SU-DHL-6 (cell line): ENCODE measurements around the gene CHCHD1.

Source experiments
- H2AFZ ChIP-seq: fragments of 200-600 bp; sonication (generic); 2 replicates; pipeline ENCODE4 v1.6.1; 2014; ENCODE audit warnings: low read depth, mild to moderate bottlenecking, moderate library complexity, mixed read lengths, antibody characterized with exemption, low read length; ENCODE audit not compliant: severe bottlenecking
- H3F3A ChIP-seq: fragments of 200-600 bp; shearing (Covaris generic); 2 replicates; pipeline ENCODE4 v1.6.0; 2016; ENCODE audit warnings: antibody characterized with exemption, mild to moderate bottlenecking; ENCODE audit not compliant: insufficient read depth
- H3K27ac ChIP-seq: fragments of 200-600 bp; sonication (generic); 2 replicates; pipeline ENCODE4 v1.5.1; 2016; ENCODE audit warnings: low read depth, mild to moderate bottlenecking, low read length, moderate library complexity, mixed read lengths
- H3K27me3 ChIP-seq: fragments of 200-600 bp; sonication (generic), shearing (Covaris generic); 2 replicates; pipeline ENCODE4 v1.6.0; 2014; ENCODE audit warnings: mild to moderate bottlenecking, low read length
- H3K36me3 ChIP-seq: fragments of 200-600 bp; sonication (generic); 2 replicates; pipeline ENCODE4 v1.6.1; 2014; ENCODE audit warnings: mild to moderate bottlenecking, low read length, mixed read lengths
- H3K4me2 ChIP-seq: fragments of 300-600, 200-600 bp; shearing (Covaris generic), sonication (generic); 2 replicates; pipeline ENCODE4 v1.6.0; 2014; ENCODE audit warnings: low read length, low read depth, mild to moderate bottlenecking; ENCODE audit not compliant: poor library complexity, severe bottlenecking
- H3K4me3 ChIP-seq: fragments of 200-600 bp; sonication (generic); 2 replicates; pipeline ENCODE4 v1.5.1; 2014; ENCODE audit warnings: antibody characterized with exemption, low read length, mild to moderate bottlenecking, mixed read lengths; ENCODE audit not compliant: insufficient read depth, poor library complexity, severe bottlenecking
- H3K79me2 ChIP-seq: fragments of 200-600 bp; sonication (generic); 2 replicates; pipeline ENCODE4 v1.6.1; 2014; ENCODE audit warnings: mild to moderate bottlenecking, low read length, moderate library complexity; ENCODE audit not compliant: insufficient read depth
- H3K9ac ChIP-seq: fragments of 200-600 bp; sonication (generic); 2 replicates; pipeline ENCODE4 v1.7.0; 2014; ENCODE audit warnings: mild to moderate bottlenecking, low read length
- H3K9me2 ChIP-seq: fragments of 200-600 bp; sonication (generic); replicated peaks from 2 replicates; pipeline ENCODE4 v1.6.1; 2014; ENCODE audit warnings: low read length; ENCODE audit not compliant: insufficient read depth
- H3K9me3 ChIP-seq: fragments of 200-600 bp; sonication (generic); 2 replicates; pipeline ENCODE4 v1.6.1; 2014; ENCODE audit warnings: low read length, mixed read lengths; ENCODE audit not compliant: insufficient read depth
- H4K20me1 ChIP-seq: fragments of 200-600 bp; sonication (generic); 2 replicates; pipeline ENCODE4 v1.6.1; 2014; ENCODE audit warnings: low read depth, mild to moderate bottlenecking, antibody characterized with exemption, low read length, moderate library complexity, mixed read lengths
- EZH2phosphoT487 ChIP-seq: fragments of 200-600 bp; sonication (generic), shearing (Covaris generic); conservative IDR thresholded peaks from 2 replicates; pipeline ENCODE4 v1.6.1; 2018; ENCODE audit warnings: mild to moderate bottlenecking, antibody characterized with exemption, low read length, moderate library complexity, mixed read lengths
- TF ChIP-seq, protein P1 (sequence below): fragments of 200-600 bp; sonication (generic); IDR thresholded peaks from one replicate; pipeline ENCODE4 v1.5.1; 2017; ENCODE audit warnings: antibody characterized with exemption, mild to moderate bottlenecking, low read length, moderate library complexity; ENCODE audit not compliant: insufficient read depth, poor library complexity, severe bottlenecking

Gene CHCHD1

DNA sequence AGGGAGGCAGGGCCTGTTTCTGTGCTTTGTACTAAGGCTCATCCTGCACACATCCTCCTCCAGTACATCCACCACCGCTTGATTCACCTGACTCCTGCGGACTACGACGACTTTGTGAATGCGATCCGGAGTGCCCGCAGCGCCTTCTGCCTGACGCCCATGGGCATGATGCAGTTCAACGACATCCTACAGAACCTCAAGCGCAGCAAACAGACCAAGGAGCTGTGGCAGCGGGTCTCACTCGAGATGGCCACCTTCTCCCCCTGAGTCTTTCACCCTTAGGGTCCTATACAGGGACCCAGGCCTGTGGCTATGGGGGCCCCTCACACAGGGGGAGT is 19.4 kb downstream of the CHCHD1 start:
- no peak overlapping the region for H3K27ac ChIP-seq
- H3K9me2 ChIP-seq = no peaks in the 10 kb centered on the region
- no peaks in the 10 kb centered on the region for H3K27me3 ChIP-seq
- TF ChIP-seq, protein P1, sequence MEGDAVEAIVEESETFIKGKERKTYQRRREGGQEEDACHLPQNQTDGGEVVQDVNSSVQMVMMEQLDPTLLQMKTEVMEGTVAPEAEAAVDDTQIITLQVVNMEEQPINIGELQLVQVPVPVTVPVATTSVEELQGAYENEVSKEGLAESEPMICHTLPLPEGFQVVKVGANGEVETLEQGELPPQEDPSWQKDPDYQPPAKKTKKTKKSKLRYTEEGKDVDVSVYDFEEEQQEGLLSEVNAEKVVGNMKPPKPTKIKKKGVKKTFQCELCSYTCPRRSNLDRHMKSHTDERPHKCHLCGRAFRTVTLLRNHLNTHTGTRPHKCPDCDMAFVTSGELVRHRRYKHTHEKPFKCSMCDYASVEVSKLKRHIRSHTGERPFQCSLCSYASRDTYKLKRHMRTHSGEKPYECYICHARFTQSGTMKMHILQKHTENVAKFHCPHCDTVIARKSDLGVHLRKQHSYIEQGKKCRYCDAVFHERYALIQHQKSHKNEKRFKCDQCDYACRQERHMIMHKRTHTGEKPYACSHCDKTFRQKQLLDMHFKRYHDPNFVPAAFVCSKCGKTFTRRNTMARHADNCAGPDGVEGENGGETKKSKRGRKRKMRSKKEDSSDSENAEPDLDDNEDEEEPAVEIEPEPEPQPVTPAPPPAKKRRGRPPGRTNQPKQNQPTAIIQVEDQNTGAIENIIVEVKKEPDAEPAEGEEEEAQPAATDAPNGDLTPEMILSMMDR = no peak
- no peak for TF ChIP-seq EZH2phosphoT487
- H3K36me3 ChIP-seq = no peaks in the 10 kb centered on the region
- H3K4me3 ChIP-seq = no peak overlapping the region
- no peak overlapping the region for H2AFZ ChIP-seq
- no peaks in the 10 kb centered on the region for H3K79me2 ChIP-seq
- H3F3A ChIP-seq = no peaks in the 10 kb centered on the region
- H3K4me2 ChIP-seq = no peak overlapping the region
- no peak overlapping the region for H3K9ac ChIP-seq
- H4K20me1 ChIP-seq = no peaks in the 10 kb centered on the region
- no peaks in the 10 kb centered on the region for H3K9me3 ChIP-seq

DNA sequence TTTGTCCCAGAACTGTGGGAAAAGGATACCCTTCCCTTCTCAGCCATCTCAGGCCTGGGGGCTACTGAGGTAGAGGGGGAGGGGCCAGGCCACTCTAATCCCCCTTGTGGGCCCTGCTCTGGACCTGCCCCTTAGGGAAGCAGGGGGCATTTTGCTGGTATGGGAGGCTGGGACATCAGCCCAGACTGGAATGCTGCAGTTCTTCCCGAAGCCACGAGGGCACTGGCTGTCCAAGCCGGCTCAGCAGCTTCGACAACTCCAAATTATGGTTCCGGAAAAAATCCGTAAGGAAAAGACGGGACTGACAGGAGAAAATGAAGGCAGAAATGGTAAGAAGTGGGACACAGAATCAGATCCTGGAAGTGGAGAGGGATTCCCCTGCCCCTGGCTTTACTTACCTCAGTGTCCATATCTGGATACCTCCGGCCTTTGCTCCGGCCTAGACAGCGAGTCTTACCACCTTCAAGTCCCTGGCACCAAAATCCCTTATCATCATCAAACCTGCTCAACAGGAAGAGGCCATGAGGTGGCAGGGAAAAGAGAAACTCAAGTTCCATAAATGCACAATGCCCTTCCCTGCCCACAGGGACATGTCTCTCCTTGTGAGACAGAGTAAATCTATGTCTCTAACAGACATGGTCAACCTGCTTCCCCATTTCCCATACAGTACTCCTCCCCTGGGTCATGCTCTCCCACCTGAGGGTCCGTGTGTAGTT is 20.6 kb downstream of the CHCHD1 start:
- H3K36me3 ChIP-seq = no peaks in the 10 kb centered on the region
- H3F3A ChIP-seq = no peaks in the 10 kb centered on the region
- no peaks in the 10 kb centered on the region for H3K79me2 ChIP-seq
- no peaks in the 10 kb centered on the region for H3K27me3 ChIP-seq
- H3K9me2 ChIP-seq = no peaks in the 10 kb centered on the region
- no peak overlapping the region for H3K4me2 ChIP-seq
- no peaks in the 10 kb centered on the region for H3K9me3 ChIP-seq
- no peaks in the 10 kb centered on the region for H4K20me1 ChIP-seq
- no peak overlapping the region for H2AFZ ChIP-seq
- H3K4me3 ChIP-seq = no peak overlapping the region
- no peak for TF ChIP-seq EZH2phosphoT487
- TF ChIP-seq, protein P1 = no peak
- no peak overlapping the region for H3K27ac ChIP-seq
- H3K9ac ChIP-seq = no peak overlapping the region

DNA sequence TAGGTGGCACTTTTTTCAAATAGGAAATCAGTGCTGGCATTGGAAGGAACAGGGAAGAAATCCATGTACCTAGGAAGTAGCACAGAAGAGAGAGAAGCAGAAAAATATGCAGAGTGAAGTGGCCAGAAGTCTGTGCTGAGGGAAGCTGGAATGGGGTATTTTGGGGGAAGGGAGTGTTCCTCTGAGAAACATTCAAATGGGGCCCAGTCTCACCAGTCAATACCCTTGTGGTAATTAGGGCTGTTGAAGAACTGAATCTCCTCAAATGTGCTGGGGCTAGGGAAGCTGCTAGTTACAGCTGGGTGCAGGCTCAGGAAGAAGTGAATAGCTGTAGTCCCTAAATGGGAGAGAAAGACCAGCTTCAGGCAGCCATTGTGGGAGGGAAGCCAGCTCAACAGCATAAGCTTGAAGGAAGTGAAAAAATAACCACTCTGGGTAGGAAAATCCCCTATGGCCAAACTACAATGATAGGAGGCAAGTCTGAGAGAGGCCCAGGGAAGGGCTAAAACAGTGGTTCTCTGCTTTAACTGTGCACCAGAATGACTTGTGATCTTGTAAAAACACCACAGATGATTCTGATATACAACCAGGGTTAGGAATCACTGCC is 21.9 kb downstream of the CHCHD1 start:
- H2AFZ ChIP-seq = no peak overlapping the region
- H3K27ac ChIP-seq = no peak overlapping the region
- H3K4me3 ChIP-seq = no peak overlapping the region
- H3K36me3 ChIP-seq = no peaks in the 10 kb centered on the region
- no peaks in the 10 kb centered on the region for H3K27me3 ChIP-seq
- TF ChIP-seq, protein P1 = no peak
- no peak for TF ChIP-seq EZH2phosphoT487
- H4K20me1 ChIP-seq = no peaks in the 10 kb centered on the region
- no peak overlapping the region for H3K9ac ChIP-seq
- H3F3A ChIP-seq = no peaks in the 10 kb centered on the region
- H3K79me2 ChIP-seq = no peaks in the 10 kb centered on the region
- H3K4me2 ChIP-seq = no peak overlapping the region
- H3K9me2 ChIP-seq = no peaks in the 10 kb centered on the region
- H3K9me3 ChIP-seq = no peaks in the 10 kb centered on the region
